GM12878 (cell line): Measurements from ENCODE around the gene AQP3. TPM values are rescaled to one million over a fixed set of nuclear protein-coding genes. Genes with fewer than 3 reads are reported as not detected.

Experiments
- ATAC-seq: fragments of 200-7000 bp; cut with Tn5 transposase; 3 replicates; pipeline ENCODE4 v1.9.1; 2020; ENCODE audit warnings: mild to moderate bottlenecking, moderate library complexity
- BruUV-seq: library from RNA; stranded (reverse); fragments of 400-500 nt; replicated peaks from 2 replicates; lab custom pipeline; 2021; lab: Mats Ljungman, UMichigan
- CTCF ChIA-PET: fragments of 300-600 bp; sonication (Branson Sonifier 250); formaldehyde crosslinking; extraction: SDS; loops from one replicate; lab custom pipeline; 2021; ENCODE audit warnings: inconsistent platforms; lab: Yijun Ruan, JAX
- POLR2A ChIA-PET: fragments of 350-600 bp; formaldehyde crosslinking; extraction: SDS; loops from one replicate; lab custom pipeline; 2021; ENCODE audit warnings: inconsistent platforms; lab: Charles Lee
- RAD21 ChIA-PET: fragments of 300-600 bp; sonication (Branson Sonifier 250); formaldehyde crosslinking; loops from one replicate; lab custom pipeline; 2023; ENCODE audit warnings: antibody characterized with exemption; ENCODE audit not compliant: unreplicated experiment; lab: Charles Lee
- SMC1A ChIA-PET: fragments of 300-600 bp; sonication (Branson Sonifier 250); formaldehyde crosslinking; loops from one replicate; lab custom pipeline; 2023; ENCODE audit not compliant: unreplicated experiment, uncharacterized antibody; lab: Charles Lee
- DNase-seq: peaks from one replicate; pipeline ENCODE4 v3.0.0-alpha.2; 2011; ENCODE audit warnings: low read depth, low spot score
- FAIRE-seq: peaks from 3 replicates; lab custom pipeline; 2011; peaks lifted over from hg19 to GRCh38; lab: Jason Lieb, UNC
- H2AFZ ChIP-seq: 2 replicates; pipeline ENCODE4 v1.6.0; 2011; ENCODE audit warnings: low read depth, low read length, control low read depth; ENCODE audit not compliant: control insufficient read depth
- H3K27ac ChIP-seq: 2 replicates; pipeline ENCODE4 v1.5.1; 2011; ENCODE audit warnings: control low read depth; ENCODE audit not compliant: control insufficient read depth, insufficient read depth
- H3K27me3 ChIP-seq, 2 experiments: replicated peaks in 1 of 2; 2 replicates each; pipeline versions ENCODE4 v1.6.0 to v1.6.1; 2011; ENCODE audit warnings: low read length in 1 of 2; ENCODE audit not compliant: control insufficient read depth in 2 of 2, insufficient read depth in 2 of 2
- H3K36me3 ChIP-seq, 2 experiments: 2 replicates each; pipeline ENCODE4 v1.5.1; 2011; ENCODE audit warnings: low read length in 1 of 2; ENCODE audit not compliant: control insufficient read depth in 2 of 2, insufficient read depth in 2 of 2
- H3K4me1 ChIP-seq: 2 replicates; pipeline ENCODE4 v1.6.1; 2011; ENCODE audit warnings: mild to moderate bottlenecking, low read length, moderate library complexity, mixed read lengths; ENCODE audit not compliant: control insufficient read depth, insufficient read depth
- H3K4me2 ChIP-seq: 2 replicates; pipeline ENCODE4 v1.6.0; 2011; ENCODE audit warnings: control low read depth; ENCODE audit not compliant: control insufficient read depth, insufficient read depth
- H3K4me3 ChIP-seq: fragments of 200-600 bp; sonication (generic); 2 replicates; pipeline ENCODE4 v1.5.1; 2016
- H3K79me2 ChIP-seq: 2 replicates; pipeline ENCODE4 v1.6.0; 2011; ENCODE audit warnings: low read length; ENCODE audit not compliant: control insufficient read depth, insufficient read depth
- H3K9ac ChIP-seq: 2 replicates; pipeline ENCODE4 v1.8.0; 2011; ENCODE audit warnings: low read length, control low read depth, mixed read lengths; ENCODE audit not compliant: control insufficient read depth, insufficient read depth
- H3K9me3 ChIP-seq: replicated peaks from 3 replicates; pipeline ENCODE4 v1.5.1; 2011; ENCODE audit warnings: mild to moderate bottlenecking, low read length; ENCODE audit not compliant: control insufficient read depth, insufficient read depth
- H4K20me1 ChIP-seq: 2 replicates; pipeline ENCODE4 v1.6.0; 2011; ENCODE audit not compliant: control insufficient read depth, insufficient read depth
- ATF3 ChIP-seq: IDR thresholded peaks from 2 replicates; pipeline ENCODE4 v1.6.1; 2011; ENCODE audit warnings: low read depth, mild to moderate bottlenecking, low read length, moderate library complexity, borderline replicate concordance; ENCODE audit errors: extremely low read depth
- NRF1 ChIP-seq: conservative IDR thresholded peaks from 2 replicates; pipeline ENCODE4 v1.6.1; 2011; ENCODE audit warnings: mild to moderate bottlenecking, low read depth, low read length, improper control_type of control experiment
- PAX5 ChIP-seq: IDR thresholded peaks from 2 replicates; pipeline ENCODE4 v1.6.1; 2011; ENCODE audit warnings: low read depth, low read length, borderline replicate concordance
- POLR2A ChIP-seq: IDR thresholded peaks from 2 replicates; pipeline ENCODE4 v1.6.1; 2011; ENCODE audit warnings: low read depth, mild to moderate bottlenecking, low read length
- SIN3A ChIP-seq: IDR thresholded peaks from 2 replicates; pipeline ENCODE4 v1.6.1; 2012; ENCODE audit warnings: low read depth, low read length, improper control_type of control experiment
- STAT1 ChIP-seq: fragments of 450-650 bp; conservative IDR thresholded peaks from 2 replicates; pipeline ENCODE4 v1.6.1; 2014; ENCODE audit warnings: antibody characterized with exemption, mild to moderate bottlenecking
- ZNF274 ChIP-seq: IDR thresholded peaks from one replicate; pipeline ENCODE4 v1.8.0; 2011; ENCODE audit not compliant: insufficient read length, insufficient read depth
- WGBS: methylation state at CpG from one replicate; pipeline ENCODE4 v1.1.6; 2016; ENCODE audit warnings: low lambda C conversion rate; ENCODE audit not compliant: insufficient replicate concordance, insufficient coverage; ENCODE audit errors: missing lambda C conversion rate; 5-methylcytosine and 5-hydroxymethylcytosine counted together
- in situ Hi-C: fragments of 300-500 bp; cut with MboI; formaldehyde crosslinking; loops from 9 replicates; pipeline ENCODE4 v1.14.3; 2018; ENCODE audit warnings: mixed read lengths
- intact Hi-C: fragments of 100-400 bp; cut with micrococcal nuclease; formaldehyde crosslinking; loops from one replicate; pipeline ENCODE4 v1.14.2; 2022; ENCODE audit not compliant: unreplicated experiment
- polyA plus RNA-seq, 11 experiments: library from polyadenylated mRNA; depleted of rRNA in 4 of 11; unstranded in 6 of 11; stranded (reverse) in 5 of 11; fragments of >200 nt; fragmentation: Nextera tagmentation in 4 of 11; fragmentation: Illumina TruSeq in 1 of 11; extraction: Ambion mirVana in 4 of 11; extraction: Trizol in 1 of 11; gene quantifications; 1 replicate in 1 of 11; 2 replicates in 10 of 11; pipeline versions ENCODE4 v1.2.1 to v1.2.3, GENCODE V29; 2011 to 2016; ENCODE audit warnings: inconsistent platforms in 2 of 11, missing spikeins in 2 of 11, low read depth in 1 of 11
- total RNA-seq, 4 experiments: library from RNA; depleted of rRNA in 3 of 4; stranded (reverse); fragments of >200 nt in 3 of 4; fragmentation: Illumina TruSeq in 1 of 4; extraction: Trizol in 1 of 4; gene quantifications; 2 replicates each; pipeline versions ENCODE4 v1.2.1 to v1.2.3, GENCODE V29; 2013 to 2021
- TF ChIP-seq, protein P1 (sequence below): fragments of 150-350 bp; IDR thresholded peaks from 2 replicates; pipeline ENCODE4 v1.6.1; 2014; ENCODE audit warnings: mild to moderate bottlenecking, low read depth, low read length

Gene AQP3
- total and polyA plus RNA-seq, 10 of the 15 experiments (the other 5 are each of a cell fraction or from before 2014, with no cell fraction given): 0.60 to 11.8 (median 4.5) TPM

DNA sequence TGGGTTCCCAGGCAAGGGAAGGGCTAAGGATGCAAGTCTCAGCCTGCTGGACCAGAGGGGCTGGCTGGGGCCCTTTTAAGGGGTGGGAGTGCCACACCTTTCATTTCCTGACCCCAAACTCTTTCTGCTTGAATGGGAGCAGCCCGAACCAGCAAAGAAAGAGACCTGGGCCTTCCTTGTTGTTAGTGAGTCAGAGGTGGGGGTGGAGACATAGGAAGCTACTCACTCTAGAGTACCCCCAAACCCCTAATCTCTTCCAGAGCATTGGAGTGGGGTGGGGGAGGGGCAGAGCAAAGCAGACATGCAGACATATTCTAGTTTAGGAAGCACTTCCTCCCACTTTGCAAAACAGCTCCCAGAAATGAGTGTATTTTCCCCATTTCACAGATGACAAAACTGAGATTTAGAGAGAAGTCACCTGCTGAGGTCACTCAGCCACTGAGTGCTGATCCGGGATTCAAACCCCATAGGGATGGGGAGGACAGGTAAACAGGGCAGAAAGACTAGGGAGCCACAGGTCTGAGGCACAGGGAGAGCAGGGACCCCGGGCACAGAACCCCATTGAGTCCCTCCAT, 6.0 kb upstream of the AQP3 start:
- peak; percentile 5; the same call in 2 of the 3 replicates for ATAC-seq
- H3K27ac ChIP-seq: no peak overlapping the region; the same call in 1 of the 2 replicates
- H2AFZ ChIP-seq: no peak overlapping the region
- H3K4me3 ChIP-seq: no peak overlapping the region
- H3K27me3 ChIP-seq: no peaks in the 10 kb centered on the region
- no peaks in the 10 kb centered on the region for H3K9me3 ChIP-seq
- no peak for DNase-seq
- no peaks in the 10 kb centered on the region for H4K20me1 ChIP-seq
- RAD21 ChIA-PET: interaction anchor here (0.6 to 2.9 kb wide), 13 partner anchors 11 to 305 kb away, joined by 3 to 18 read pairs (median 5); partner anchors contain the start of genes NFX1 and NOL6
- FAIRE-seq: no peak
- 19% methylated on average over 3 of the region's 3 CpGs for WGBS
- no TSS peak for BruUV-seq
- SMC1A ChIA-PET: interaction anchor here (0.7 to 3.2 kb wide), 12 partner anchors 11 to 163 kb away, joined by 3 to 20 read pairs (median 4); partner anchors contain the start of genes NFX1 and NOL6
- TF ChIP-seq ZNF274 (no peak), SIN3A (no peak), PAX5 (no peak), NRF1 (no peak), STAT1 (no peak), POLR2A (no peak), ATF3 (no peak)
- TF ChIP-seq, protein P1, sequence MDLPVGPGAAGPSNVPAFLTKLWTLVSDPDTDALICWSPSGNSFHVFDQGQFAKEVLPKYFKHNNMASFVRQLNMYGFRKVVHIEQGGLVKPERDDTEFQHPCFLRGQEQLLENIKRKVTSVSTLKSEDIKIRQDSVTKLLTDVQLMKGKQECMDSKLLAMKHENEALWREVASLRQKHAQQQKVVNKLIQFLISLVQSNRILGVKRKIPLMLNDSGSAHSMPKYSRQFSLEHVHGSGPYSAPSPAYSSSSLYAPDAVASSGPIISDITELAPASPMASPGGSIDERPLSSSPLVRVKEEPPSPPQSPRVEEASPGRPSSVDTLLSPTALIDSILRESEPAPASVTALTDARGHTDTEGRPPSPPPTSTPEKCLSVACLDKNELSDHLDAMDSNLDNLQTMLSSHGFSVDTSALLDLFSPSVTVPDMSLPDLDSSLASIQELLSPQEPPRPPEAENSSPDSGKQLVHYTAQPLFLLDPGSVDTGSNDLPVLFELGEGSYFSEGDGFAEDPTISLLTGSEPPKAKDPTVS: no peak
- intact Hi-C loops (loop anchor here (10.0 kb wide), 1 partner anchor 169 kb away; no protein-coding TSS in a partner anchor), in situ Hi-C loops (no loop called here)
- CTCF ChIA-PET: interaction anchor here (0.6 to 8.9 kb wide), 28 partner anchors 11 to 493 kb away, joined by 3 to 154 read pairs (median 5); partner anchors contain the start of genes AQP7 and NOL6
- H3K4me1 ChIP-seq: peaks cover 32% of the 10 kb centered on the region
- peak overlapping the region; percentile 15; the same call in 1 of the 2 replicates for H3K4me2 ChIP-seq
- H3K79me2 ChIP-seq: no peaks in the 10 kb centered on the region
- POLR2A ChIA-PET: interaction anchor here (2.8 kb wide), 1 partner anchor 20 kb away, joined by 12 read pairs; the partner anchor contains the start of gene NOL6
- H3K9ac ChIP-seq: no peak overlapping the region
- H3K36me3 ChIP-seq: no peaks in the 10 kb centered on the region; a peak in 1 of 4 replicates
